ENCODE measurements around the gene TECTB.
A peak's percentile ranks its signal among the peaks of the same experiment; 100 is the strongest.

TECTB gene

DNA sequence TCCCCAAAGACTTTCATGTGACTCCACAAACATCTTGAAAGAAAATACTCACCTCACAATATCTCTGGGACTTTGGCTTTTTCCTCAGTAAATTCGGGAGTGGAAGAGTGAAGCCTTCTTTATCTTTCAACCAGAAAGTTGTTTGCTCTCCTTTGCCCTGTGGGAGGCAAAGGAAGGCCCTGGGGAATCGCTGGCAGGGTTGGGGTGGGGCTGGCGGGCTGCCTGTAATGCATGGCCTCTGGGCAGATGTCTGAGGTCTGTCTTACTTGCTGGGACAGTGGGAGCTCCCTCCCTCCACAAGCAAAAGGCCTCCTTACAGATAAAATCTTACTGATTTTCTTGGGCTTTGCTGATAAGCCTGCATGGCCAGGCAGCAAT lies 24.9 kb downstream of the TECTB start:
- no peak for DNase-seq (ENCODE audit: low read depth)

- no peak for DNase-seq (ENCODE audit: low read depth)
Observed at GRCh38 chr10:112311481-112311880, 28.3 kb downstream of the TECTB start.

GRCh38 chr10:112313234-112313633 lies 30.0 kb downstream of the TECTB start:
- DNase-seq (ENCODE audit: low read depth), result no peak

DNA sequence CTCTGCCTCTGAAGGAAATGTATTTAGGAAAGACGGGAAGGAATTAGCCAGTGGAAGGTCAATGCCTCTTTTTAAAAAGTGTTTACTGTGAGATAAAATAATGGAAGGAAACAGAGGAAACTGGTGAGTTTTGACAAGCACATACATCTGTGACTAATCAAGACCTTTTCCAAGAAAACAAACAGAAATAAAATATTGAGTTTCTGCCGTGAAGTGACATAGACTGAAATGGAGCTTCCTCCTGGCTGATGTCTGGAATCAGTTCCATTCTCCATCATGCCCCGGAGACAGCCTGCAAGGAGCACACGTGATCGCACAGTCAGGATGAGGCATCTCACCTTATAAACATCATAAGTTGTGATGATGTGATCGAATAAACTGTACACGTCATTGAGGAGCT lies 30.7 kb downstream of the TECTB start:
- no peak for DNase-seq (ENCODE audit: low read depth)

GRCh38 chr10:112314822-112315474 lies 31.7 kb downstream of the TECTB start:
- peak; percentile 59 for DNase-seq (ENCODE audit: low read depth)

DNA sequence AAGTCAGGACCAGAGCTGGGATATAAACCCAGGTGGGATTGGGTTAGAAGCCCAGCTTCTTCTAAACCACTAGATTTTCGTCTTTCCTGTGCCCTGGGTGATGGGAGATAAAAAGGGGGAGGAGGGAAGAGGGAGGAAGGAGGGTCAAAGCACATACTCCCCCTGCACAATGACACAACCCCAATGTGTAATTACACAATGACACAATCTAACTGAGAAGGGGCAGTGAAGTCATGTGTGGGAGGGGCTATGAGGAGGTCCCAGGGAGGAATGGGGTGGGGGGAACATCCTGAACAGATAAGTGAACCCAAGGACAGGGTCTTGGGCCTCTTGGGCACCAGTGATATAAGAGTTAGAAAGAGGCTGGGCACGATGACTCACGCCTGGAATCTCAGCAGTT lies 44.5 kb downstream of the TECTB start:
- DNase-seq (ENCODE audit: low read depth), result no peak

- DNase-seq (ENCODE audit: low read depth), result no peak
Observed at GRCh38 chr10:112330162-112330561, 47.0 kb downstream of the TECTB start.

- DNase-seq (ENCODE audit: low read depth), result no peak
Observed at GRCh38 chr10:112330607-112331160, 47.5 kb downstream of the TECTB start.

DNA sequence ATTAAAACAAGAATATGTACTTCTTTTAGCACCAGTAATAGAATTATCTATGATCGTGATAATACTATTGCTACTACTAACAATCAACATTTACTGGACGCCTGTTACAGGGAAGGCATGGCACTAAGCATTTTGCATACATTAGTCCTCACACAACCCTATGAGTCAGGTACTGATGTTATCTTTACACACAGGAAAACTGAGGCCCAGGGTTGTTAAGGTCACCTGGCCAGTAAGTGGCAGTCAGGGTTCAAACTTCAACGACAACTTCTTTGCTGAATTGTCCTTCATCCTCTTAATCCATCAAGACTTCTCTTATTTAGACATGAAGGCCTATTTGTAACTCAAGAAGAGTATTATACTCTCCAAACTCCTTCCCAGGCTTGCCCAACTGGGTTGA lies 48.8 kb downstream of the TECTB start:
- no peak for DNase-seq (ENCODE audit: low read depth)

DNA sequence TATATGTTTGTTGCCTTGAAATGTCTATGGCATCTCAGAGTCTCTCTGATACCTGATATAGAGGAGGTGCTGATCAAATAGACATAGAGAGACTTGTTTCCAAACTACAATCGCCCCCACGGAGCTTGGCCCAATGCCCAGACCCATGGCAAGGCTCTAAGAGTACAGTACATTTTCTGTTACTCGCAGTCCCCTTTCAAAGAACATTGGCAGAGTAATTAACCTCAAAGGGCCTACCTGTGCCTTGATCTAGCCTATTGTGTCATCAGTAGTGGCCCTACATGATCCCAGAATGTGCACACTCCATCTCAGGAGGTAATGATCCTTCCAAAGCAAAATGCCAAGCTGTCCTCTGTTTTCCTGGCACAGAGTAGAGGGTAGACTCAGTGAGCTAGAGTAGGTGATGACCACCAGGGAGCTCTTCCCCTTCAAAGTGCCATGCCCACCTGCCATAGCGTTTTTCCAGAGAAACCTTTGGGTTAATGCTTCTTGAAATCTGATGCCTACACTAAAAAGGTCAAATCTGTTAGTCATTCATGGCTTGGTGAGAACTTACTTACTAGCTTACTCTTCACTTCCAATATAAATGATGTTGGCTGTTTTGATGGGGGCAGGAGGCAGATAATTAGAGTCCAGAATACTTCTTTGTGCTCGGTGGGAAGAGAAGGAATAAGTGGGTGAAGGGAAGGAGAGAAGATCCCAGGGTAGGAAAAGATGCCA lies 49.5 kb downstream of the TECTB start:
- DNase-seq (ENCODE audit: low read depth), result no peak

GRCh38 chr10:112333452-112333851 lies 50.3 kb downstream of the TECTB start:
- DNase-seq (ENCODE audit: low read depth), result no peak

DNA sequence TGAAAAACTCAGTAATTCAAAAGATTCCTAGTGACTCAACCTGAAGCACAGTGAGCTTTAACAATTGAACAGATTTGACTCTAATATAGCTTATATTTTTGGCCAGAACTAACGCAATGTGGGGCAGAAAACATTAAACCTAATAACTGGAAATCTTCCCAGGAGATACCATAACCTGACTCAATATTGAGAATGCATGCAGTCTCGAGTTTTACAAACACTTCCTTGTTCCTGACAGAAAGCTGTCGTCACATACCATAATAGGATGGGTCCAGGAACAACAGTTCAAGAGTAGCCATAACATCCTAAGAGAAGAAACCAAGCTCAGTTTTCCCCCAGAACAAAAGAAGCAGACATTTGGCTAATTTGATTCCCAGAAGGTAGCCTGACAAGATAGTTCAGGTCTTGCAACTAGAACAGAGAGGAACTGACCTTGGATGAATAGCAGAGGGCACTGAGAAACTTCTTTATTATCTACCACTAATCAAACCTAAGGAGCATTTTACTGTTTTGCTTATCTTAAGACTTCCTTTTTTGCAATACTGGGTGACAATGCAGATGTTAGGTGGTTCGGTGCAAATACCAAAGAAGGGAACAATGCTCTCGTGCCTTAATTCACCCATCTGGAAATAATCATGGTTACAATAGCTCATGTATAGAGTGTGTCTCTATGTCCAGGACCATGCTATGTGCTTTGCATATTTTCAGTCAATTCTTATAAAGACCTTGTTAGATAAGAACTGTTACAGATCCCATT lies 52.1 kb downstream of the TECTB start:
- DNase-seq (ENCODE audit: low read depth), result no peak

DNA sequence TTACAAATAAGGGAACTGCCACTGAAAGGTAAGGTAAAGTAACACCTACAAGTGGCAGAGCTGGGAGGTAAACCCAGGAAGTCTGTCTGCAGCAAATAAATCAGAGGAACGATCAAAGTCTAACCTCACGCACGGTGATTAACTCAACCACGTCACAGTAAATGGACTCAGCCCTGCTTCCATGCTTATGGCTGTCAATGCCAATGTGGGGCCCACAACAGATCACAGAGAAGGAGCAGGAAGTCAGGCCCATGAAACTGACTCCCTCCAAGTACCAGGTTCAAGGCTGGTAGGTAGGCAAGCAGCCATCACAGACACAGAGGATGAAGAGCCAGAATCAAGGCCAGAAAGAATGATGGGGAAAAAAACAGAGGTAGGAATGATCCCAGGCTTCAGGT lies 52.7 kb downstream of the TECTB start:
- DNase-seq (ENCODE audit: low read depth), result no peak

GRCh38 chr10:112336556-112337201 lies 53.5 kb downstream of the TECTB start:
- no peak for DNase-seq (ENCODE audit: low read depth)

DNA sequence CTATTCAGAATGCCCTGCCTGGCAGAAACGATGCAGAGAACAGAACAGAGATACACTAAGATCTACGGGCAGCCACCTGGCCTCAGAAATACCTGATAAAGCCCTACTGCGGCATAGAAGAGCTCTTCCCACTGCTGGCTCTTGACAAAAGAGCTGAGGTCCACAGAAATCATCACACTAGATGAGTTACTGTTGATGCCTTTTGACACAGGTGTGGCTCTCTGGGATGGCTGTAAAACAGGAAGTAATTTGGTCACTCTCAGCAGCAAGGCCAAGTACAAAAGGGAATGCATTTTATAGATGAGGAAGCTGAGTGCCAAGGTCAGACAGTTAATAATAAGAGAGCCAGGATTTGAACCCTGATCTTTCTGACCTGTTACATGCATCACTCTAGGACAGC lies 55.8 kb downstream of the TECTB start:
- DNase-seq (ENCODE audit: low read depth), result no peak

DNA sequence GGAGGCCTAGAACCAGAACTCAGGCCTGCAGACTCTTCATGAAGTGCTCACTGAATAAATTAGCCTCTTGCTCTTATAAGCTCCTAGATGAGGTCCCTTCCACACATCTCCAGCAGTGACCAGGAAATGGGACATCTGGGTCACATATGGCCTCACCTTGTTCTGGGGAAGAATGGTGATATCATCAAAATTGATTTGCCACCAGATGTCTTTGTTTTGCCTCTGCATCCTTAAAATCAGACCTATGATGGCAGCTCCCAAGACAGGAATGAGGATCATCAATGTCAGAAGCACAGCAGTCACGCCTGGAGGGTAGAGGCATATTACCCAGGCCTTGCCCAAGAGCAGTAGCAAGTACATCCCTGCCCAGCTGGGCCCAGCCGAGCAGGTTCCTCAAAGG lies 57.4 kb downstream of the TECTB start:
- DNase-seq (ENCODE audit: low read depth), result no peak

DNA sequence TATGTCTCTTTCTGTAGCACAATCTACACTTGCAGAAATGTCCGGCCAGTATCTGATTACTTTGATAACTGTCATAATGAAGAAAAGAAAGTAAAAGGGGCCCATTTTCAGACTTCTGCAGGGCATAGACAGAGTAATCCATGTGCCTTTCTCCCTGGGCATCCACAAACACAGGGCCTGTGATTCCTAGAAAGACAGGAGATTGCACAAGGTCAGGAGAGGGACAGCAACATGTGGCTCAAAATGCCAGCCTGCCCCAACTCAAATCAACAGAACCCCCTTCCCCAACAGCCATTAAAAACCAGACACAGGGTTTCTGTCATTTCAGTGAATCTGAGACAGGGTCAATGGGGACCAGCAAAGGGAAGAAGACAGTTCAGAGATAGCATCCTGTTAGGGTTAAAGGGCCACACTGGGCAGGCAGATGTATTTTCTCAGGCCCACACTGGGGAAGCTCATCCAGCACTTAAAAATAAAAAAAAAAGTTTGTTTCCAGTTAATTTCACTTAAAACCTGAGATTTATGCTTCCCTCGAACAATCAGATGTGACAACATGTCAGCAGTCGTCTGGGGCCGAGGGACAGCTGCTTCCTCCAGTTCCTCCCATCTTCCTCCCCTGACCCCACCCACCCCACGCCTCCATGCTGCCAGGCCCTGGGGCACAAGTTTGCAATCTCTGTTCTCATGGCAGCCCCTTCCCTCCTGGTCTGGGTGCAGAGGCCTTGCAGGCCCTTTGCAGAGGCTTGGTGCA lies 60.0 kb downstream of the TECTB start:
- no peak for DNase-seq (ENCODE audit: low read depth)

- no peak for DNase-seq (ENCODE audit: low read depth)
Observed at GRCh38 chr10:112344261-112344660, 61.1 kb downstream of the TECTB start.

GRCh38 chr10:112345202-112345601 lies 62.0 kb downstream of the TECTB start:
- DNase-seq (ENCODE audit: low read depth), result no peak

DNA sequence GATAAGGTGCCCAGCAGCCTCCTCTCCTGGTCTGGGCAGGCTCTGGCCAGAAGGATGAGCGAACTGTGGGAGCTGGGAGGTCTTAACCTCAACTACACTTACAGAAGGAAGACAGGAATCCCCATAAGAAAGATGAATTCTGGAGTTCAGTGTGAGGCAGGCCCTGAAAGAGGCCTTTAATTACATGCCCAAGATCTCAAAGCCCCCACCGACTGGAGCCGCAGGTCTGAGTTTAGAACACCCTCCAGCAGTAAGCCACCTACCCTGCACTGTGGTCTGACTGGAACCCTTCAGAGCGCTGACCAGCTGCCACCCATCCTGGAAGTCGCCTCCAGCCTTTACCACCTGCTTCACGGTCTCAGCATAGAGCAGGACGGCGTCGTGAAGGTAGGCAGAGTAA lies 62.5 kb downstream of the TECTB start:
- DNase-seq (ENCODE audit: low read depth), result no peak

GRCh38 chr10:112346774-112347173 lies 63.6 kb downstream of the TECTB start:
- DNase-seq (ENCODE audit: low read depth), result no peak

Data from stimulated activated CD4-positive, alpha-beta T cell treated with anti-CD3 and anti-CD28 coated beads, Interleukin-2, amount 100 ng/mL, for 4 hours (primary cell).